Kidney (tissue), 14 donors: Measurements from ENCODE around the gene PIGO. TPM values are rescaled to one million over a fixed set of nuclear protein-coding genes. Genes with fewer than 3 reads are reported as not detected.

ENCODE experiments used
- DNase-seq, 5 donors: peaks; one replicate each; pipeline ENCODE4 v3.0.0-alpha.2; 2013 to 2020
- FAIRE-seq: peaks from 2 replicates; lab custom pipeline; 2012; peaks lifted over from hg19 to GRCh38; lab: Jason Lieb, UNC
- H3K27ac ChIP-seq, 2 donors: one replicate each; pipeline ENCODE4 v1.7.0; 2013; ENCODE audit warnings: low read depth in 2 of 2, low read length in 2 of 2, inconsistent platforms in 1 of 2
- H3K27me3 ChIP-seq: one replicate; pipeline ENCODE4 v1.7.1; 2013; ENCODE audit warnings: low read length, inconsistent platforms; ENCODE audit not compliant: control insufficient read depth, insufficient read depth
- H3K36me3 ChIP-seq, 3 donors: one replicate each; pipeline versions ENCODE4 v1.7.0 to v1.7.1; 2013; ENCODE audit warnings: low read length in 3 of 3, control low read depth in 1 of 3, inconsistent platforms in 1 of 3; ENCODE audit not compliant: insufficient read depth in 3 of 3, control insufficient read depth in 2 of 3
- H3K4me1 ChIP-seq, 3 donors: one replicate each; pipeline versions ENCODE4 v1.7.0 to v1.7.1; 2013; ENCODE audit warnings: low read length in 3 of 3, inconsistent platforms in 1 of 3, low read depth in 1 of 3; ENCODE audit not compliant: control insufficient read depth in 2 of 3, insufficient read depth in 2 of 3
- H3K4me3 ChIP-seq, 3 donors: one replicate each; pipeline versions ENCODE4 v1.7.0 to v1.8.1; 2013; ENCODE audit warnings: low read length in 3 of 3, control low read depth in 1 of 3, inconsistent platforms in 1 of 3
- H3K9ac ChIP-seq, 3 donors: one replicate each; pipeline versions ENCODE4 v1.7.0 to v1.7.1; 2013; ENCODE audit warnings: low read length in 3 of 3, control low read depth in 1 of 3, inconsistent platforms in 1 of 3
- H3K9me3 ChIP-seq, 3 donors: one replicate each; pipeline versions ENCODE4 v1.7.0 to v1.7.1; 2013; ENCODE audit warnings: low read length in 3 of 3, control low read depth in 1 of 3, inconsistent platforms in 1 of 3; ENCODE audit not compliant: control insufficient read depth in 2 of 3, insufficient read depth in 1 of 3
- intact Hi-C: fragments of 100-400 bp; cut with DNase I; formaldehyde crosslinking; loops from one replicate; pipeline ENCODE4 v1.11.1; 2022
- polyA plus RNA-seq: library from polyadenylated mRNA; stranded (reverse); fragments of 350-450 nt; fragmentation: Illumina TruSeq; extraction: RNeasy Lipid Tissue Mini Kit (QIAGEN cat#74804); gene quantifications from one replicate; pipeline ENCODE4 v1.2.3, GENCODE V29; 2014; ENCODE audit warnings: low read depth, low replicate concordance; ENCODE audit not compliant: insufficient read depth
- total RNA-seq: library from RNA; stranded (reverse); fragmentation: NEBNext Ultra II Directional; extraction: Animal tissue kit (Norgen Biotek cat#: 25700); gene quantifications from one replicate; pipeline ENCODE4 v1.2.1, GENCODE V29; 2021
- TF ChIP-seq, protein P1 (sequence below): IDR thresholded peaks from 3 replicates; pipeline ENCODE4 v1.5.1; 2012; ENCODE audit warnings: mild to moderate bottlenecking, moderate library complexity, borderline replicate concordance; ENCODE audit not compliant: insufficient read depth; ENCODE audit errors: extremely low read depth
- donor health status: control.
- donor health status: control.
- donor health status: control.
- donor health status: control.
- donor health status: control.
- donor health status: DM: yes; HTN: yes; CAD: no.
- donor health status: Normal renal cell carcinoma (clear cell type).

Gene PIGO
- total and polyA plus RNA-seq, 2 donors from 2014 or later: 28.1 to 34.9 TPM

DNA sequence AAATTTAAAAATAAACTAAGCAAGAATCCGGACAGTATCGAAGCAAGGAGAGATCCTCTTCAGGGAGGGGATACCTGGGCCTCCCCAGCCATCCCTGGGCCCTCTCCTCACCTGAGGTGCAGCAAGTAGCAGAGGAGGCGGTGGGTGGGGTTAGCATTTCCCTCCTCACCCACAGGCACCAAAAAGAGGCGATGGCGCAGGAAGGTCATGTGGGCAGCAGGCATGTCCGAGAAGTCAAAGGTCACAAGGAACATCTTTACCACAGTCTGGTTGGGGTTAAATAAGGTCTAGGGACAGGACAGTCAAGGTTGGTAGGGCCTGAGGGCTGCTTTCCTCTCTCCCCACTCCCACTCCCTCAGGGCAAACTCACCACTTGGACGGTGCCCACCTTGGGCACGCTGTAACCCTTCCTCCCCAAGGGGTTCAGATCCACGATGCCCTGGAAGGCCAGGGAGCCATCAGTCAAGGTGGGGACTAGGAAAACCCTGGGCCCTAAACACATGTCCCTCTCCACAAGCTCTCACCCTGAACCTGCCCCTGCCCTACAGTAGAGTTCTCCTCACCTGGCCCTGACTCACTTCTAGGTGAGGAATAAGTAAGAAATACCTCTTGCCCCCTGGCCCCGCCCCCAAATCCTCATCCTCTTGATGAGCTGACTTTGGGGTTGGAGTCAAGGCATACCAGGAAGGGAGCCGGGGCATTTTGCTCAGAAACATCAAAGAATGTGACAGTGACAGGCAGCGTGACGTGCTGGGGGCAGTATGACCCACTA lies 9.4 kb upstream of the PIGO start:
- DNase-seq (no peak), FAIRE-seq (no peak)
- no peaks in the 10 kb centered on the region for H3K9me3 ChIP-seq
- peaks cover 12 to 30% (median 25%) of the 10 kb centered on the region in 3 donors for H3K4me1 ChIP-seq
- H3K36me3 ChIP-seq: peaks cover 5 to 26% (median 17%) of the 10 kb centered on the region in 3 donors
- H3K9ac ChIP-seq: no peak overlapping the region
- TF ChIP-seq, protein P1, sequence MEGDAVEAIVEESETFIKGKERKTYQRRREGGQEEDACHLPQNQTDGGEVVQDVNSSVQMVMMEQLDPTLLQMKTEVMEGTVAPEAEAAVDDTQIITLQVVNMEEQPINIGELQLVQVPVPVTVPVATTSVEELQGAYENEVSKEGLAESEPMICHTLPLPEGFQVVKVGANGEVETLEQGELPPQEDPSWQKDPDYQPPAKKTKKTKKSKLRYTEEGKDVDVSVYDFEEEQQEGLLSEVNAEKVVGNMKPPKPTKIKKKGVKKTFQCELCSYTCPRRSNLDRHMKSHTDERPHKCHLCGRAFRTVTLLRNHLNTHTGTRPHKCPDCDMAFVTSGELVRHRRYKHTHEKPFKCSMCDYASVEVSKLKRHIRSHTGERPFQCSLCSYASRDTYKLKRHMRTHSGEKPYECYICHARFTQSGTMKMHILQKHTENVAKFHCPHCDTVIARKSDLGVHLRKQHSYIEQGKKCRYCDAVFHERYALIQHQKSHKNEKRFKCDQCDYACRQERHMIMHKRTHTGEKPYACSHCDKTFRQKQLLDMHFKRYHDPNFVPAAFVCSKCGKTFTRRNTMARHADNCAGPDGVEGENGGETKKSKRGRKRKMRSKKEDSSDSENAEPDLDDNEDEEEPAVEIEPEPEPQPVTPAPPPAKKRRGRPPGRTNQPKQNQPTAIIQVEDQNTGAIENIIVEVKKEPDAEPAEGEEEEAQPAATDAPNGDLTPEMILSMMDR: no peak
- no peak overlapping the region for H3K4me3 ChIP-seq
- no peak overlapping the region for H3K27ac ChIP-seq
- intact Hi-C loops: no loop called here
- H3K27me3 ChIP-seq: no peaks in the 10 kb centered on the region

DNA sequence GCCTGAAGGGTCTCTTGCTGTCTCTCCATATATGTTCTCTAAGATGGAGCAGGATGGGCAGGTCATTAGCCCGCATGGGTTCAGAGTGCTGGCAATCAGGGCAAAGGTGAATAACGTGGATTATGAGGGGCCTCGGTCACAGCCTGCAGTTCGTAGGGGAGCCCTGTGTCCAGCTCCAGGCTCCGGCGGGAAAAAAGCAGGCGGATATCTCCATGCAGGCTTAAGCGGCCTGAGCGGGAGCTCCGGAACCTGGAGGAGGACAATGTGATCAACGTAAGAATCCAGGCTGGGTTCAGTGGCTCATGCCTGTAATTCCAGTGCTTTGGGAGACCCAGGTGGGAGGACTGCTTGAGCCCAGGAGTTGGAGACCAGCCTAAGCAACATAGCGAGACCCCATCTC lies 8.7 kb upstream of the PIGO start:
- FAIRE-seq (no peak), DNase-seq (no peak)
- H3K9ac ChIP-seq: no peak overlapping the region
- H3K27me3 ChIP-seq: no peaks in the 10 kb centered on the region
- TF ChIP-seq, protein P1: no peak
- intact Hi-C loops: no loop called here
- H3K4me3 ChIP-seq: no peak overlapping the region
- H3K4me1 ChIP-seq: peaks cover 11 to 23% (median 19%) of the 10 kb centered on the region in 3 donors
- H3K36me3 ChIP-seq: peaks cover 8 to 32% (median 21%) of the 10 kb centered on the region in 3 donors
- no peak overlapping the region for H3K27ac ChIP-seq
- H3K9me3 ChIP-seq: no peaks in the 10 kb centered on the region

DNA sequence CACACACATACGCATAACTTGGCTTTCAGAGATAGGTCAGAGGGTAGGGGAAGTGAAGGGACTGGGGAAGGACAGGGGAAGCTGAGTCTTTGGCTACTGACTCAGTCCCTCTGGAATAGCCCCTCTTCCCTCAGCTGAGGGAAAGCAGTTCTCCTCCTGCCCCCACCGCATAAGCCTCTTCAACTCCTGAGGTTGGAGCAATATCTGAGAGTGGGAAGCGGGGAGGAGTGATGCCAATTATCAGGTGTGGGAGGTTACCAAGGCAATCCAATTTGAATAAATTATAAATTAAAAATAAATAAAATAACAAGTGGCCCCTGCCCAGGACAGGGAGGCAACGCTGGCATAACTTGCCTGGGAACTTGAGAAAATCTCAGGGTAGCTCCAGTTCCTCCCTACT lies 8.2 kb upstream of the PIGO start:
- intact Hi-C loops: no loop called here
- Histone ChIP-seq H3K4me3 (no peak overlapping the region), H3K9ac (no peak overlapping the region), H3K27ac (no peak overlapping the region), H3K36me3 (peaks cover 8 to 38% (median 25%) of the 10 kb centered on the region in 3 donors), H3K27me3 (no peaks in the 10 kb centered on the region), H3K4me1 (peaks cover 11 to 20% (median 15%) of the 10 kb centered on the region in 3 donors), H3K9me3 (no peaks in the 10 kb centered on the region)
- DNase-seq (no peak), FAIRE-seq (no peak)
- TF ChIP-seq, protein P1: no peak
